Progenitor cell of endocrine pancreas (in vitro differentiated cells): ENCODE measurements around the gene EXOC7. TPM values are rescaled to one million over a fixed set of nuclear protein-coding genes. Genes with fewer than 3 reads are reported as not detected.

ENCODE experiments used
- DNase-seq: peaks from one replicate; pipeline ENCODE4 v3.0.0; 2021; ENCODE audit warnings: low spot score; ENCODE audit not compliant: unreplicated experiment
- H3K27ac Mint-ChIP-seq: 2 replicates; pipeline ENCODE4 v1.8.0; 2021; ENCODE audit warnings: mild to moderate bottlenecking, moderate library complexity, mixed read lengths
- H3K27me3 Mint-ChIP-seq: 2 replicates; pipeline ENCODE4 v1.8.0; 2021; ENCODE audit warnings: mixed read lengths
- H3K36me3 Mint-ChIP-seq: 2 replicates; pipeline ENCODE4 v1.8.0; 2022; ENCODE audit warnings: mixed read lengths; ENCODE audit not compliant: insufficient read depth
- H3K4me1 Mint-ChIP-seq: 2 replicates; pipeline ENCODE4 v1.8.0; 2021; ENCODE audit warnings: low read depth, mixed read lengths
- H3K4me3 Mint-ChIP-seq: 2 replicates; pipeline ENCODE4 v1.8.0; 2021; ENCODE audit warnings: low read depth, mild to moderate bottlenecking, moderate library complexity, mixed read lengths
- H3K9me3 Mint-ChIP-seq: 2 replicates; pipeline ENCODE4 v1.8.0; 2021; ENCODE audit warnings: low read depth, mixed read lengths
- CTCF ChIP-seq: fragments of 200-600 bp; sonication (generic); IDR thresholded peaks from one replicate; pipeline ENCODE4 v1.5.0; 2021; ENCODE audit warnings: antibody characterized with exemption, mild to moderate bottlenecking; ENCODE audit not compliant: unreplicated experiment
- total RNA-seq: library from RNA; stranded (reverse); gene quantifications from 2 replicates; pipeline ENCODE4 v1.2.1, GENCODE V29; 2021

Gene EXOC7
- total RNA-seq, 1 donor from 2014 or later: 354 TPM

- H3K36me3 Mint-ChIP-seq: no peaks in the 10 kb centered on the region
- TF ChIP-seq CTCF: no peak
- H3K4me1 Mint-ChIP-seq: peaks cover 40% of the 10 kb centered on the region
- no peak overlapping the region for H3K4me3 Mint-ChIP-seq
- peak overlapping the region; percentile 59 for H3K27ac Mint-ChIP-seq
- H3K9me3 Mint-ChIP-seq: no peaks in the 10 kb centered on the region
- DNase-seq: no peak
- no peaks in the 10 kb centered on the region for H3K27me3 Mint-ChIP-seq
These were observed 32.9 kb upstream of the EXOC7 start for GRCh38 chr17:76136276-76137000.

- Mint-ChIP-seq H3K36me3 (no peaks in the 10 kb centered on the region), H3K4me1 (peaks cover 44% of the 10 kb centered on the region), H3K9me3 (no peaks in the 10 kb centered on the region), H3K4me3 (no peak overlapping the region), H3K27ac (no peak overlapping the region), H3K27me3 (no peaks in the 10 kb centered on the region)
- TF ChIP-seq CTCF: no peak
- DNase-seq: no peak
These were observed 32.2 kb upstream of the EXOC7 start for GRCh38 chr17:76135810-76136188.

- Mint-ChIP-seq H3K27ac (no peak overlapping the region), H3K36me3 (no peaks in the 10 kb centered on the region), H3K27me3 (no peaks in the 10 kb centered on the region), H3K4me3 (no peak overlapping the region), H3K9me3 (no peaks in the 10 kb centered on the region), H3K4me1 (peaks cover 46% of the 10 kb centered on the region)
- DNase-seq: no peak
- TF ChIP-seq CTCF: no peak
These were observed 31.6 kb upstream of the EXOC7 start for GRCh38 chr17:76134911-76135809.

GRCh38 chr17:76132574-76133338 lies 29.2 kb upstream of the EXOC7 start:
- Mint-ChIP-seq H3K9me3 (no peaks in the 10 kb centered on the region), H3K4me3 (peak overlapping the region; percentile 53), H3K27me3 (no peaks in the 10 kb centered on the region), H3K36me3 (no peaks in the 10 kb centered on the region), H3K4me1 (peaks cover 32% of the 10 kb centered on the region), H3K27ac (peak overlapping the region; percentile 77)
- DNase-seq: peak; percentile 93
- peak; percentile 60 for TF ChIP-seq CTCF
